WI38 (cell line): ENCODE data around the gene CYTL1.

Experiments
- H3K4me3 ChIP-seq: 2 replicates; pipeline ENCODE4 v1.5.1; 2011; ENCODE audit warnings: low read depth, mild to moderate bottlenecking, control low read depth, low read length
- TF ChIP-seq, protein P1 (sequence below): IDR thresholded peaks from 2 replicates; pipeline ENCODE4 v1.5.1; 2012; ENCODE audit warnings: low read depth, mild to moderate bottlenecking, control low read depth, low read length

The CYTL1 gene

DNA sequence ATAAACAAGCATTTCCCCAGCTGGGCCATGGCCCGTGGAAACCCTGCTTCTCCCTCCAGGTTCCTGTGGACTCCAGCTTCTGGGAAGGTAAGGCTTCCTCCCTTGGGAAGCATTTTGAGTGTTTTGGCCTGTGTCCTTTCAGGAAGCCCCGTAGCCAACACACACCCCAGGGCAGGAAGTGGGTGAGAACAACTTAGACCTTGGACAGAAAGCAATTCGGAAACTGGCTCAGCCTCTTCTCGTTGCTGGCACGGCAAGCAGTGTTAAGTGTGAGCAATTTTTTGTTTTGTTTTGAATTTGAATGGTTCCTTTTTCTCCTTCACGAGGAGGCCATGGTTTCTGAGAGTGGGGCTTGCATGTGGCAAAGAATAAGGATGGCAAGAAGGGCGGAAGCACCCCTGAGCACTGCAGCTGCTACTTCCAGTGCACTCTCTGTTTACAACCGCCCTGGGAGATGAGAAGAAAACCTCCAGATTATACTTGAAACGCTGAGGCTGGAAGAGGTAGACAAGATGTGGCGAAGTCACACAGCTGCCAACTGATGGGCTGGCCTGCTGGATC lies 14.1 kb upstream of the CYTL1 start:
- TF ChIP-seq, protein P1, sequence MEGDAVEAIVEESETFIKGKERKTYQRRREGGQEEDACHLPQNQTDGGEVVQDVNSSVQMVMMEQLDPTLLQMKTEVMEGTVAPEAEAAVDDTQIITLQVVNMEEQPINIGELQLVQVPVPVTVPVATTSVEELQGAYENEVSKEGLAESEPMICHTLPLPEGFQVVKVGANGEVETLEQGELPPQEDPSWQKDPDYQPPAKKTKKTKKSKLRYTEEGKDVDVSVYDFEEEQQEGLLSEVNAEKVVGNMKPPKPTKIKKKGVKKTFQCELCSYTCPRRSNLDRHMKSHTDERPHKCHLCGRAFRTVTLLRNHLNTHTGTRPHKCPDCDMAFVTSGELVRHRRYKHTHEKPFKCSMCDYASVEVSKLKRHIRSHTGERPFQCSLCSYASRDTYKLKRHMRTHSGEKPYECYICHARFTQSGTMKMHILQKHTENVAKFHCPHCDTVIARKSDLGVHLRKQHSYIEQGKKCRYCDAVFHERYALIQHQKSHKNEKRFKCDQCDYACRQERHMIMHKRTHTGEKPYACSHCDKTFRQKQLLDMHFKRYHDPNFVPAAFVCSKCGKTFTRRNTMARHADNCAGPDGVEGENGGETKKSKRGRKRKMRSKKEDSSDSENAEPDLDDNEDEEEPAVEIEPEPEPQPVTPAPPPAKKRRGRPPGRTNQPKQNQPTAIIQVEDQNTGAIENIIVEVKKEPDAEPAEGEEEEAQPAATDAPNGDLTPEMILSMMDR, result no peak
- no peak overlapping the region for H3K4me3 ChIP-seq

DNA sequence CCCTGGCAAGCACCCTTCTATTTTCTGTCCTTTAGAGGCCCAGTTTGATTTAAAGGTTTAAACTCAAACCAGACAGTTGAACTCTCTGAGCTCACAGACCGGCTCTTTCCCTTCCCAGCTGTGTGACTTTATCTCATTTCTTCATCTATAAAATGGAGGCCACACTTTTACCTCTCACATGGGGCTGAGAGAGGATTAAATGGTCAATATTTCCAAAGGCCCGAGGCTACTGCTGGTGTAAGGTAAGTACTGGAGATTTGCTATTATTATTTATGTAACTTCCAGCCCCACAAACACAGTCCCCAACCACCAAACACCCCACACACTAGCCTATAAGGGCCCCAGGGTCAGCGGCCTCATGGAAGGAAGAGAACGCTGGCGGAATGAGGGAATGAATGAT lies 13.6 kb upstream of the CYTL1 start:
- TF ChIP-seq, protein P1, result no peak
- H3K4me3 ChIP-seq, result no peak overlapping the region

DNA sequence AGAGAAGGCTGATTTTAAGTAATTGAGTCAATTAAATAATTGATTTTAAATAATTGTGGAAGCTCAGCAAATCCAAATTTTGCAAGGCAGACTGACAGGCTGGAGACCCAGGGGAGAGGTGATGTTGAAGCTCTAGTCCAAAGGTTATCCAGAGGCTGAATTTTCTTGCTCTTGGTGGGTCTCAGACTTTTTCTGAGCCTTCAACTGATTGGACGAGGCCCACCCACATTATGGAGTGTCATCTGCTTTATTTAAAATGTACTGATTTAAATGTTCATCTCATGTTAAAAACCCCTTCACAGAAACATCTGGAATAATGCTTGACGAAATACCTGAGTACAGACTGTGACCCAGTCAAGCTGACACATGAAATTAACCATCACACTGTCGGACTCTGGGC lies 11.7 kb upstream of the CYTL1 start:
- TF ChIP-seq, protein P1, result no peak

DNA sequence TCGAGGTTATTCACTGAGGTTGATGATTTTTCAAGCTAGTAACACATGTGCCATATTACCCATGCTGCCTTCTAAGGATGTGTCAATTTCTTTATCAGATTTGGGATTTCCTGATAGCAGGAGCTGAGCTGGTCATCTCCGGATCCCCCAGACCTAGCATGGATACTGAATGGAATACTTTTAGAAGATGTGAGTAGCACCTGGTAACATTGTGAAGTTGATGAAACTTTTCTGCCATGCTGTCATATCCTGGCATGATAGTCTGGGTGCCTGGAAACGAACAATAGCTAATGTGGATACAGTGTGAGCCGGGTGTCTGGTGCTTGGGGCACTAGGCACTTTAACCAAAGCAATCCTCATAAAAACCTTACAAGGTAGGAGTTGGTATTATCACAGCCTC lies 11.0 kb upstream of the CYTL1 start:
- TF ChIP-seq, protein P1, result no peak
- H3K4me3 ChIP-seq, result no peak overlapping the region

More for the DNA sequence above, 11.7 kb upstream of the CYTL1 start:
- no peak overlapping the region for H3K4me3 ChIP-seq

DNA sequence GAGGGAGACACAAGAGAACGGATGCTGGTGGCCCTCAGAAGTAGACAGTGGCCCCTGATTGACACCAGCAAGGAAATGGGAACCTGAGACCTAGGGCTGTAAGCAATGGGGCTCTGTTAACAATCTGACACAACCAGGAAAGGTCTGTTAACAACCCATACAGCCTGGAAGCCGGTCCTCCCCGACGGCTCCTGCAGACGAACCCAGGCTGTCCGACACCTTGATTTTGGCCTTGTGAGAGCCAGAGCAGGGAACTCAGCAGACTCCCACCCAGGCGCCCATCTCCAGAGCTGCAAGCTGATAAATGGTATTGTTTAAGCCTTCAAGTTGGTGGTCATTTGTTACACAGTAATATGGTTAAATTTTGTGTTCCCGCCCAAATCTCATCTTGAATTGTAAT lies 10.2 kb upstream of the CYTL1 start:
- TF ChIP-seq, protein P1, result no peak
- no peak overlapping the region for H3K4me3 ChIP-seq

DNA sequence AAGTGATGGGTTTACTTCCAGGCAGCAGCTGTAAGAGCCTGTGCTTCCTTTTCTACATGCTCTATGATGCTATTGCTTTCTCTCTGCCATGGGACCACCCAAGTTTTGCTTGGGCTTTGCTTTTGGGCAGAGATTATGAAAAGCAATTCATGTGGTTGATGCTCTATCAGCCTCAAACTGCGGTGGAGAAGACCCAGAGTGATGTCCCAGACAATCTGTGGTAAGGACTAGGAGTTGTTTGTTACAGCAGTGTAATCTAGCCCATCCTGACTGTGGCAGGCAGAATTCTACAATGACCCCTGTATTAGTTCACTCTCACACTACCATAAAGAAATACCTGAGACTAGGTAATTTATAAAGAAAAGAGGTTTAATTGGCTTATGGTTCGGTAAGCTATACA lies 9.2 kb upstream of the CYTL1 start:
- TF ChIP-seq, protein P1, result no peak
- H3K4me3 ChIP-seq, result no peak overlapping the region

DNA sequence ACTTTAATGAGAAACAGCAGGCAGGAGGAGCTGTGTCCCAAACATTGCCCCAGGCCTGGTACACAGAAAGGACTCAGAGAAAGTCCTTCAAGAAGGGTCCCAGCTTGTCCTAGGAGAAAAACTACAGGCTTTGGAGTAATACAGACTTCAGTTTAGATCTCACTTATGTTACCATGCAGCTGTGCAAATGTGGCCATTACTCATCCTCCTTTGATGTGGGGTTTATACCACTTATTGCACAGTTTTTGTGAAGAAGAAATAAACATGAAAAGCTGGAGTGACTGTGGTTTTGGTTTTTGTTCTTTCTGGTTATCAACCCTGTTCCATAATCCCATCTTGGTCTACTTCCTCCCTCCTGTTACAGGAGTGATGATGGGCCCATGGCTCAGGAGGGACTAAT lies 8.1 kb upstream of the CYTL1 start:
- TF ChIP-seq, protein P1, result no peak
- H3K4me3 ChIP-seq, result no peak overlapping the region
